GM10248 (cell line): ENCODE data around the gene TRIM32.

Source experiments
- CTCF ChIA-PET: fragments of 300-600 bp; sonication (Branson Sonifier 250); formaldehyde crosslinking; extraction: SDS; loops from one replicate; lab custom pipeline; 2021; ENCODE audit warnings: antibody characterized with exemption; lab: Yijun Ruan, JAX
- POLR2A ChIA-PET: fragments of 350-650 bp; sonication (Branson Sonifier 250); formaldehyde crosslinking; extraction: SDS; loops from one replicate; lab custom pipeline; 2020; ENCODE audit warnings: antibody characterized with exemption; lab: Yijun Ruan, JAX
- DNase-seq: peaks from one replicate; pipeline ENCODE4 v3.0.0; 2012; ENCODE audit errors: extremely low spot score
- TF ChIP-seq, protein P1 (sequence below): IDR thresholded peaks from 2 replicates; pipeline ENCODE4 v1.5.1; 2012; ENCODE audit warnings: mild to moderate bottlenecking, low read depth; ENCODE audit errors: extremely low read depth, missing control alignments, control extremely low read depth

TRIM32 gene

GRCh38 chr9:116658265-116658664, 28.8 kb upstream of the TRIM32 start:
- DNase-seq: no peak
- TF ChIP-seq, protein P1, sequence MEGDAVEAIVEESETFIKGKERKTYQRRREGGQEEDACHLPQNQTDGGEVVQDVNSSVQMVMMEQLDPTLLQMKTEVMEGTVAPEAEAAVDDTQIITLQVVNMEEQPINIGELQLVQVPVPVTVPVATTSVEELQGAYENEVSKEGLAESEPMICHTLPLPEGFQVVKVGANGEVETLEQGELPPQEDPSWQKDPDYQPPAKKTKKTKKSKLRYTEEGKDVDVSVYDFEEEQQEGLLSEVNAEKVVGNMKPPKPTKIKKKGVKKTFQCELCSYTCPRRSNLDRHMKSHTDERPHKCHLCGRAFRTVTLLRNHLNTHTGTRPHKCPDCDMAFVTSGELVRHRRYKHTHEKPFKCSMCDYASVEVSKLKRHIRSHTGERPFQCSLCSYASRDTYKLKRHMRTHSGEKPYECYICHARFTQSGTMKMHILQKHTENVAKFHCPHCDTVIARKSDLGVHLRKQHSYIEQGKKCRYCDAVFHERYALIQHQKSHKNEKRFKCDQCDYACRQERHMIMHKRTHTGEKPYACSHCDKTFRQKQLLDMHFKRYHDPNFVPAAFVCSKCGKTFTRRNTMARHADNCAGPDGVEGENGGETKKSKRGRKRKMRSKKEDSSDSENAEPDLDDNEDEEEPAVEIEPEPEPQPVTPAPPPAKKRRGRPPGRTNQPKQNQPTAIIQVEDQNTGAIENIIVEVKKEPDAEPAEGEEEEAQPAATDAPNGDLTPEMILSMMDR: no peak
- CTCF ChIA-PET: no interaction called here
- POLR2A ChIA-PET: no interaction called here

- POLR2A ChIA-PET: no interaction called here
- CTCF ChIA-PET: interaction anchor here (0.9 to 3.1 kb wide), 11 partner anchors 9 to 1068 kb away, joined by 3 to 17 read pairs (median 6); no protein-coding TSS in a partner anchor
- TF ChIP-seq, protein P1: peak; percentile 69
- DNase-seq: peak; percentile 49
Observed at GRCh38 chr9:116661037-116661954, 25.8 kb upstream of the TRIM32 start.

DNA sequence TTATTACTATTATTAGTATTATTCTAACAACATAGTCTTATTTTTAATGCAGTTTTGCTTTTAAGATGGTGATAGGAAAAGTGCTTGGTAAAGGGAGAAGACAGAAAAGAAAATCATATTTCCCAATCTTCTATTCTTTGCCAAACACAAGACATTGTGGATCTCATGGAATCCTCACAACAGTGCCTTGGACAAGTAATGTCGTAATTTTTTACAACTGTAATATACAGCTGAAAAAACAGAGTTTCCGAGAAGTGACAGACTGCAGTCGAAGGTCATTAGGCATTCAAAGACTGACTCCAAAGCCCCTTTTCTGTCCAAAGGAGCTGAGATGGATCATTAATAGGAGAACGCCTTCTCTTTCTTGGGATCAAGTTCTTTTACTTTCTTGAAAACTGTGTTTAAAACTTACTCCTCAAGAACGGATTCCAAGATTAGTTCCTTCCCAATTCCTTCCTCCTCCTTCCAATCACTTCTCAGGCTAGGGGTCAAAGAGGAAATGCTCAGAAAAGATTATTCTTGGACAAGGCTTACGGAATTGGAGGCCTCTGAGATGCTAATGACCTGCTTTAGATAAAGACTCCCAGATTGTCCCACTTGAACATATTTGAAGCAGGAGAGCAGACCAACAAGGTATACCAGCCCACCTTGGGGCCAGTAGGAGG, 24.3 kb upstream of the TRIM32 start:
- TF ChIP-seq, protein P1: no peak
- no peak for DNase-seq
- ChIA-PET POLR2A (no interaction called here), CTCF (interaction anchor here (1.5 to 3.1 kb wide), 6 partner anchors 13 to 1070 kb away, joined by 4 to 17 read pairs (median 7); no protein-coding TSS in a partner anchor)

GRCh38 chr9:116663581-116663980, 23.5 kb upstream of the TRIM32 start:
- ChIA-PET POLR2A (no interaction called here), CTCF (interaction anchor here (2.3 to 3.1 kb wide), 3 partner anchors 12 to 1070 kb away, joined by 7 to 17 read pairs (median 8); no protein-coding TSS in a partner anchor)
- TF ChIP-seq, protein P1: no peak
- no peak for DNase-seq

DNA sequence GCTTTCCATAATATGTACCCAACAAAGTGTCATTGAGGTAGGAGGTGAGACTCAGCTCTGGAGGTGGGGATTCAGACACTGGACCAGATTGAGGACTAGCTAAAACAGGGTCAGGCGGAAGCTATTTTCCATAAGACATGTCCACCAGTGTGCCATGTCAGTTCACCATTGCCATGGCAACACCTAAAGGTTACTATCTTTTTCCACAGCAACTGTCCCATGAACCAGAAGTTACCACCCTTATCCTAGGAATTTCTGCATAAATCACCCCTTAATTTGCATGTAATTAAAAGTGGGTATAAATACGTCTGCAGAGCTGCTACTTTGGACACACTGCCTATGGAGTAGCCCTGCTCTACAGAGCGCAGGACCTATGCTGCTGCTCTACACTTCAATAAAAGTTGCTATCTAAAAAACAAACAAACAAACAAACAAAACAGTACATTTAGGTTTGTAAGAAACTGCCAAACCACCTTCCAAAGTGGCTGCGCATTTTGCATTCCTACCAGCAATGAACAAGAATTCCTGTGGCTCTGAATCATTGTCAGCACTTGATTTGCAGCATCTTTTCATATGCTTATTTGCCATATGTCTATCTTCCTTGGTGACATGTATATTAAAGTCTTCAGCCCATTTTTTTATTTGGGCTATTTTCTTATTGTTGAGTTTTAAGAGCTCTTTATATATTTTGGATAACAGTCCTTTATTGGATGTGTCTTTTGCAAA, 18.0 kb upstream of the TRIM32 start:
- TF ChIP-seq, protein P1: no peak
- POLR2A ChIA-PET: no interaction called here

GRCh38 chr9:116671605-116672004, 15.5 kb upstream of the TRIM32 start:
- ChIA-PET CTCF (no interaction called here), POLR2A (no interaction called here)
- DNase-seq: no peak
- TF ChIP-seq, protein P1: no peak

More for the DNA sequence above, 18.0 kb upstream of the TRIM32 start:
- CTCF ChIA-PET: interaction anchor here (1.1 kb wide), 1 partner anchor 68 kb away, joined by 3 read pairs; no protein-coding TSS in a partner anchor
- DNase-seq: no peak
